Neural cell (in vitro differentiated cells): Measurements from ENCODE around the gene TMBIM6. TPM values are rescaled to one million over a fixed set of nuclear protein-coding genes. Genes with fewer than 3 reads are reported as not detected.

Source experiments
- H2AFZ ChIP-seq: fragments of 200-600, 300-800 bp; sonication (generic), shearing (Covaris generic); 2 replicates; pipeline ENCODE4 v1.6.0; 2014; ENCODE audit warnings: low read depth, mild to moderate bottlenecking, antibody characterized with exemption, low read length, moderate library complexity
- H3F3A ChIP-seq: fragments of 200-600 bp; shearing (Covaris generic); 2 replicates; pipeline ENCODE4 v1.6.1; 2016; ENCODE audit warnings: mild to moderate bottlenecking, moderate library complexity, mixed read lengths, antibody characterized with exemption, low read length; ENCODE audit not compliant: insufficient read depth, poor library complexity, severe bottlenecking
- H3K27ac ChIP-seq: fragments of 200-600, 300-800 bp; sonication (generic), shearing (Covaris generic); 2 replicates; pipeline ENCODE4 v1.5.1; 2014; ENCODE audit warnings: mild to moderate bottlenecking, low read length, moderate library complexity
- H3K27me3 ChIP-seq: fragments of 300-800, 200-600 bp; sonication (generic), shearing (Covaris generic); 2 replicates; pipeline ENCODE4 v1.6.0; 2014; ENCODE audit warnings: mild to moderate bottlenecking, low read depth, low read length, moderate library complexity; ENCODE audit not compliant: insufficient read depth
- H3K36me3 ChIP-seq: fragments of 300-800, 200-600 bp; sonication (generic), shearing (Covaris generic); 2 replicates; pipeline ENCODE4 v1.5.1; 2014; ENCODE audit warnings: mild to moderate bottlenecking, antibody characterized with exemption, low read length, moderate library complexity; ENCODE audit not compliant: insufficient read depth
- H3K4me2 ChIP-seq: fragments of 300-800, 200-600 bp; sonication (generic), shearing (Covaris generic); 2 replicates; pipeline ENCODE4 v1.6.0; 2014; ENCODE audit warnings: mild to moderate bottlenecking, low read length
- H3K4me3 ChIP-seq: fragments of 300-800, 200-600 bp; sonication (generic), shearing (Covaris generic); 2 replicates; pipeline ENCODE4 v1.5.1; 2014; ENCODE audit warnings: mild to moderate bottlenecking, low read length, moderate library complexity
- H3K79me2 ChIP-seq: fragments of 200-600 bp; shearing (Covaris generic); replicated peaks from 2 replicates; pipeline ENCODE4 v1.6.0; 2014; ENCODE audit warnings: mild to moderate bottlenecking, low read length, moderate library complexity; ENCODE audit not compliant: insufficient read depth
- H3K9ac ChIP-seq: fragments of 300-800, 200-600 bp; sonication (generic), shearing (Covaris generic); 2 replicates; pipeline ENCODE4 v1.6.1; 2016; ENCODE audit warnings: mild to moderate bottlenecking, low read length, mixed read lengths
- H3K9me2 ChIP-seq: fragments of 200-600 bp; shearing (Covaris generic); 2 replicates; pipeline ENCODE4 v1.6.1; 2016; ENCODE audit warnings: mild to moderate bottlenecking, low read length, mixed read lengths; ENCODE audit not compliant: insufficient read depth
- H3K9me3 ChIP-seq: fragments of 200-600, 300-800 bp; sonication (generic), shearing (Covaris generic); 2 replicates; pipeline ENCODE4 v1.6.1; 2016; ENCODE audit warnings: mild to moderate bottlenecking, mixed run types, low read length, moderate library complexity, mixed read lengths
- H4K20me1 ChIP-seq: fragments of 200-600 bp; shearing (Covaris generic); 2 replicates; pipeline ENCODE4 v1.6.1; 2016; ENCODE audit warnings: mild to moderate bottlenecking, mixed run types; ENCODE audit not compliant: insufficient read depth
- CTCF ChIP-seq: fragments of 450-650 bp; IDR thresholded peaks from 2 replicates; pipeline ENCODE4 v1.5.1; 2014; ENCODE audit warnings: antibody characterized with exemption, mild to moderate bottlenecking, moderate library complexity; ENCODE audit not compliant: poor library complexity, severe bottlenecking
- EP300 ChIP-seq: fragments of 450-650 bp; conservative IDR thresholded peaks from 2 replicates; pipeline ENCODE4 v1.6.1; 2014; ENCODE audit warnings: antibody characterized with exemption, mild to moderate bottlenecking, moderate library complexity; ENCODE audit not compliant: poor library complexity, severe bottlenecking
- EZH2 ChIP-seq: fragments of 200-600, 300-800 bp; shearing (Covaris generic), sonication (generic); IDR thresholded peaks from 2 replicates; pipeline ENCODE4 v1.6.1; 2014; ENCODE audit warnings: antibody characterized with exemption, low read length, borderline replicate concordance, mild to moderate bottlenecking; ENCODE audit not compliant: insufficient read depth, poor library complexity, severe bottlenecking
- MXI1 ChIP-seq: fragments of 450-650 bp; conservative IDR thresholded peaks from 2 replicates; pipeline ENCODE4 v1.6.1; 2014; ENCODE audit warnings: antibody characterized with exemption, mild to moderate bottlenecking; ENCODE audit not compliant: poor library complexity, severe bottlenecking
- POLR2AphosphoS5 ChIP-seq: IDR thresholded peaks from 2 replicates; pipeline ENCODE4 v1.6.1; 2012
- RAD21 ChIP-seq: fragments of 450-650 bp; conservative IDR thresholded peaks from 2 replicates; pipeline ENCODE4 v1.6.1; 2014; ENCODE audit warnings: antibody characterized with exemption, mild to moderate bottlenecking, moderate library complexity
- SMC3 ChIP-seq: fragments of 450-650 bp; conservative IDR thresholded peaks from 2 replicates; pipeline ENCODE4 v1.6.1; 2014; ENCODE audit warnings: antibody characterized with exemption, mild to moderate bottlenecking, moderate library complexity; ENCODE audit not compliant: poor library complexity
- TAF1 ChIP-seq: IDR thresholded peaks from 2 replicates; pipeline ENCODE4 v1.6.1; 2012; ENCODE audit warnings: low read depth
- polyA plus RNA-seq: library from polyadenylated mRNA; depleted of rRNA; stranded (reverse); fragments of >200 nt; gene quantifications from 2 replicates; pipeline ENCODE4 v1.2.3, GENCODE V29; 2014
- TF ChIP-seq, protein P1 (sequence below): IDR thresholded peaks from 2 replicates; pipeline ENCODE4 v1.6.1; 2012; ENCODE audit warnings: borderline replicate concordance

The TMBIM6 gene
- polyA plus RNA-seq, 1 donor from 2014 or later = 308 TPM

GRCh38 chr12:49777341-49777740 is 36.0 kb downstream of the TMBIM6 start:
- H3K27me3 ChIP-seq = no peaks in the 10 kb centered on the region
- H4K20me1 ChIP-seq = no peaks in the 10 kb centered on the region
- H3K9me2 ChIP-seq = no peaks in the 10 kb centered on the region
- no peaks in the 10 kb centered on the region for H3K36me3 ChIP-seq
- no peaks in the 10 kb centered on the region for H3F3A ChIP-seq
- TF ChIP-seq POLR2AphosphoS5 (no peak), EZH2 (no peak), CTCF (no peak), TAF1 (no peak), MXI1 (no peak), RAD21 (no peak), EP300 (no peak), SMC3 (no peak)
- TF ChIP-seq, protein P1, sequence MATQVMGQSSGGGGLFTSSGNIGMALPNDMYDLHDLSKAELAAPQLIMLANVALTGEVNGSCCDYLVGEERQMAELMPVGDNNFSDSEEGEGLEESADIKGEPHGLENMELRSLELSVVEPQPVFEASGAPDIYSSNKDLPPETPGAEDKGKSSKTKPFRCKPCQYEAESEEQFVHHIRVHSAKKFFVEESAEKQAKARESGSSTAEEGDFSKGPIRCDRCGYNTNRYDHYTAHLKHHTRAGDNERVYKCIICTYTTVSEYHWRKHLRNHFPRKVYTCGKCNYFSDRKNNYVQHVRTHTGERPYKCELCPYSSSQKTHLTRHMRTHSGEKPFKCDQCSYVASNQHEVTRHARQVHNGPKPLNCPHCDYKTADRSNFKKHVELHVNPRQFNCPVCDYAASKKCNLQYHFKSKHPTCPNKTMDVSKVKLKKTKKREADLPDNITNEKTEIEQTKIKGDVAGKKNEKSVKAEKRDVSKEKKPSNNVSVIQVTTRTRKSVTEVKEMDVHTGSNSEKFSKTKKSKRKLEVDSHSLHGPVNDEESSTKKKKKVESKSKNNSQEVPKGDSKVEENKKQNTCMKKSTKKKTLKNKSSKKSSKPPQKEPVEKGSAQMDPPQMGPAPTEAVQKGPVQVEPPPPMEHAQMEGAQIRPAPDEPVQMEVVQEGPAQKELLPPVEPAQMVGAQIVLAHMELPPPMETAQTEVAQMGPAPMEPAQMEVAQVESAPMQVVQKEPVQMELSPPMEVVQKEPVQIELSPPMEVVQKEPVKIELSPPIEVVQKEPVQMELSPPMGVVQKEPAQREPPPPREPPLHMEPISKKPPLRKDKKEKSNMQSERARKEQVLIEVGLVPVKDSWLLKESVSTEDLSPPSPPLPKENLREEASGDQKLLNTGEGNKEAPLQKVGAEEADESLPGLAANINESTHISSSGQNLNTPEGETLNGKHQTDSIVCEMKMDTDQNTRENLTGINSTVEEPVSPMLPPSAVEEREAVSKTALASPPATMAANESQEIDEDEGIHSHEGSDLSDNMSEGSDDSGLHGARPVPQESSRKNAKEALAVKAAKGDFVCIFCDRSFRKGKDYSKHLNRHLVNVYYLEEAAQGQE = no peak
- H3K4me2 ChIP-seq = no peak overlapping the region
- H3K9me3 ChIP-seq = no peaks in the 10 kb centered on the region
- H2AFZ ChIP-seq = no peak overlapping the region
- H3K79me2 ChIP-seq = no peaks in the 10 kb centered on the region
- H3K9ac ChIP-seq = no peak overlapping the region
- H3K4me3 ChIP-seq = no peak overlapping the region
- H3K27ac ChIP-seq = no peak overlapping the region

DNA sequence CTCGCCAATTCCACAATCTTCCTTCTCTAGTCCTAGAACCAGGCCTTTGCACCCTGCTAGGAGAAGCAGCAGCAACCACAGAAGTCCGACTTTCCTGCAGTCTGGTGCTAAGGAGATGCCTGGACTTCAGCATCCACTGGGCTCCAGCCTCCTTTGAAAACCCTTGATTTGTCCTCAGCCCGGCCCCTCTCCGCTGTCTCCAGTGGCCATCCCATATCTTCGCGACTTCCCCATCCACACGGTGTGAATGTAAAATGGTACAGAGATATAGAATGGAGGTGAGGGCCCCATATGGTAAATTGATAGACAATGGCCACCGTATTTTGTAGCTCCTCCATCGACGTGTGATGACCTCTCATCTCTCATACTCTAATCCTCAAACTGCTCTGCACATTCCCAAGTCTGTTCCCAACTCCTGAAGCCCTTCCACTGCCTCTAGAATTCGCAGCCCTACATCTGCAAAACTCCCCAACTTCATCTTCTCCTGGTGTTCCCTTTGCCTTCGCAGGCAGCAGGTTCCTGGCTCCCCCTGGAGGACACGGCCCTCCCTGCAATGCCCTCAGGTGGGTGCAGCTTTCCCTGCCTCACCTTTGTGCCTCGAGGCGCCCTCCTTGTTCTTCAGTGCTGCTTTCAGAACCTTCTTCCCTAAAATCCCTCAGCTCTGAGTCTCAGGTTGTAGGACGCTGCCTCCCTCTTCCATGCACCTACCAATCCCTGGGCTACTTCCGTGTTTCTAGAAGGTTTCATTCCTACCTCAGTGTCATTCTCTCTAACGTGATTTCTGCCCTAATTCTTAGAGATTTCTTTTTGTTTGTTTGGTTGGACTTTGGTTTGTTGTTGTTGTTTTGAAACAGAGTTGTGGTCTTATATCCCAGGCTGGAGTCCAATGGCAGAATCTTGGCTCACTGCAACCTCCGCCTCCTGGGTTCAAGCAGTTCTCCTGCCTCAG is 36.7 kb downstream of the TMBIM6 start:
- Histone ChIP-seq H3K9ac (no peak overlapping the region), H3K4me2 (no peak overlapping the region), H3K9me3 (no peaks in the 10 kb centered on the region), H3K27me3 (no peaks in the 10 kb centered on the region), H2AFZ (no peak overlapping the region), H3K36me3 (no peaks in the 10 kb centered on the region), H3F3A (no peaks in the 10 kb centered on the region), H4K20me1 (no peaks in the 10 kb centered on the region), H3K4me3 (no peak overlapping the region), H3K9me2 (no peaks in the 10 kb centered on the region), H3K79me2 (no peaks in the 10 kb centered on the region), H3K27ac (no peak overlapping the region)
- TF ChIP-seq EP300 (no peak), RAD21 (peak; percentile 40), POLR2AphosphoS5 (no peak), MXI1 (no peak), CTCF (peak; percentile 55), SMC3 (peak; percentile 42)
